GM19239 (cell line): ENCODE measurements around the gene FERMT3.
A peak's percentile ranks its signal among the peaks of the same experiment; 100 is the strongest.
"Not testable (repeated sequence)": the region's sequence is repeated elsewhere in the genome, so short reads cannot be mapped to it uniquely, and the experiment has no call there.

Experiments
- DNase-seq: peaks from one replicate; pipeline ENCODE4 v3.0.0; 2011; ENCODE audit warnings: low spot score; ENCODE audit not compliant: insufficient read length
- FAIRE-seq: peaks from 2 replicates; lab custom pipeline; 2011; peaks lifted over from hg19 to GRCh38; lab: Jason Lieb, UNC

The FERMT3 gene

DNA sequence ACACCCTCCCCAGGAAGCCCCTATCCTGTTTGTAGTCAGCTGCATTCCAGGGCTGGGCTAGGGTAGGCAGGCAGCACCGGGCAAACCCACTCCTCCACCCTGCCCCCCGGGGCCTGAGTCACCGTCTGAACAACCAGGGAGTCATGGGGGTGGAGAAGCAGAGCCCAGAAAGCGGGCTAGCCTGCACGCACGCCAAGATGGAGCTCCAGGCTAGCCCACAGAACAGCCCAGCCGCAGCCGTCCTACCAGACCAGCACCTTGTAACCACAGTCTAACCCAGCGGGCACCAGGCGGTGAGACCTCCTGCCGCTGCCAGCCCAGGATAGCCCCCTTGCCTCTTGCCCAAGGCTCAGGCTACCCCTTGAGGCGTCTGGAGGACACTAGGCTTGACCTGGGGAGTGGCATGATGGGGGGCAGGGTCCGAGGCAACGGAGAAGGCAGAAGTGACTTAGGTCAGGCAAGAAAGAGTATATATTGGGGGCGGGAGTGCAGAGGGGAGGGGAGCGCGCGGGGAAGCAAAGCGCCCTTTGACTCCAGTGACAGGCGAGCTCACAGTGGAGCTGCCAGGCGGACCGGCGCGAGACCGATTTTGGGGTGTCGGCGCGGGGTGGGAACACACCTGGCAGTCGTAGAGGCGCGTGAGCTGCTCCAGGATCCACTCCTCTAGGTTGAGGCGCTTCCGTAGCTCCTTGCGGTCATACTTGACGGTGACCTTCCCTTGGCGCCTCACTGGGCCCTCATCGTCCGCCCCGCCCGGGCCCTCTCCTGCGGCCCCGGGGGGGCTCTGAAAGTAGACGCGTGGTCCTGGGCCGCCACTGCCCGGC is 39.5 kb downstream of the FERMT3 start:
- FAIRE-seq (no peak), DNase-seq (no peak)

DNA sequence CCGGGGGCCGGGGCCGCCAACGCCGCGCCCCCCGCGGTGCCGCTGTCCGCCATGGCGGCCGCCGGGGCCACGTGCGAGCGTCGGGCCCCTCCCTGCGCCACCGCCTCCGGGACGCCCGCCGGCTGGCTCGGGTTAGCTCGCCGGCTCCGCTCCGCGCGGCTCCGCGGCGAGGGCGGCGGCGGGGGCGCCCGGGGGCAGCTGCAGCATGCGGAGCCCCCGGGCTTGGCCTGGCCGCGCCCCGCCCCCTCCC is 40.0 kb downstream of the FERMT3 start:
- DNase-seq, FAIRE-seq: not testable (repeated sequence)

DNA sequence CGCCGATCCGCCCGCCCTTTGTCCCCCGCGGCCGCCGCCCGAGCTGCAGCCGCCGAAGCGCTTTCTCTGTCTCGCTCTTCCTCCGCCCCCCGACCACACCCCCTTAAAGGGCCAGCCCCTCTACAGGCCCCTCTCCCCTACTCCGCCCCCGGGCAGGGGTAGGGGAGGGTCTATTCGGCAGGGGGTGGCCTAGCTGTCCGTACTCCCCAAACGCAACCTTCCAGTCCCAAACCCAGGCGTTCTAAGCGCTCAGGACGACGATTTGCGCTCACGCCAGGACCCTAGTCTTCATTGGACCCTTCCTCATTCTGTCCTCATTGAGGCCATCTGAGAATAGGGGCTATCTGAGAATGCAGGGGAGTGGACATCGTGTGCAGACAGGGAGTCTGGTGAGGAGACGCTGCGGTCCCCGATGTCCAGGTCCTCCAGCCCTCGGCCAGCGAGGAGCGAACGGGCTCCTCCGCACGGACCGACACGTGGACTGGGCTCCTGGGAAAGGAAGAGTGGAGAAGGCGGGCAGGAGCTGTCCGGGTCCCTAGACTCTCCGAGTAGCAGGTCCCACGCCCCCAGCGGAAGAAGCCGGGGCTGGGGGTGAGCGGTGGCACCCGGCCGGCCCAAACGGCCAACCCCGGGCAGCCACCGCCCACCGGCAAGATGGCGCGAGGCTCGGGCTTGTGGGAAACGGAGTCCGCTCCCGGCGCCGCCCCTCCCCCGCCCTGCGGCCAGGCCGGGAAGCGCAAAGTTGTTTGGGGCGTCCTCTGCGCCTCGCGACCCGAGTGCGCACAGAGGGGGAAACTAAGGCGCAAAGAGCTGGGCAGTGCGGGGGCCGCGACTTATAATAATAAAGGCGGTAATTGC is 40.6 kb downstream of the FERMT3 start, which contains the start of gene PPP1R14B:
TSS of gene PPP1R14B (minus strand) at position 73 of the 858 bp plus-strand sequence. CDS start 270 bp downstream, outside the sequence.
- no peak for FAIRE-seq
- DNase-seq = peak; percentile 88

DNA sequence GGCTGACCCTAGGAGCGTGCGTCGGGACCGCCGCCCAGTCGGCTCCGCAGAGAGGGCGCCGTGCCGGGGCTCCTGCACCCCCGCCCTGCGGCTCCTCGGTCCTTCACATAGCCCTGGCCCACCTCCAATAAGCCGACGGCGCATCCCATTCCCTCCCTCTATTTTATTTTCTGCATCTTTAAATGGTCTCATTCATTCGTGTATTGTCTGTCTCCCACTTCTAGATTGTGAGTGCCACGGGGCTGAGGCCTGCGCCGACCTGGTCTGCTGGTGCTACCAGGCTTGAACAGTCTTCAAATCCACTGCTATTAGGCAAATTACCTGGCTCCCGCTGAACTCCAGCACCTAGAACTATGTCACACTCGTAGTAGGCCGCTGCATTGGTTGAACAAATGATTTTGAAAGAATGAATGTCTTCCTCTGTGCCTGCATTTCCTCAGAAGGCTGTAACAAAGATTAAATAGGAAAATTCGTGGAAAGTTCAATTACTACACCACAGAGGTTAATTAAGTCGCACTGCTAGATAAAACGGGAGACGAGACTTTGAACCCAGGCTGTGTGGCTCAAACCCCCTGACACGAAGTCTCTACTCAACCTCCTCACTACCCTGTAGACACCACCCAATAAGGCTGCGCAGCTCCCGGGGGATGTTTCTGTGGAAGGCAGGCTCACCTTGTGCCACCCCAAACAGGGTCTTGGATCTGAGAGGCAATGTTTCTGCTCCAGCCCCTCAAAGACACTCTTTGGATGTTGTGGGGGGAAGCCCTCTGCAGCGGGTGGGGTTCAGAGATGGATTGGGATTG is 41.4 kb downstream of the FERMT3 start:
- no peak for FAIRE-seq

DNA sequence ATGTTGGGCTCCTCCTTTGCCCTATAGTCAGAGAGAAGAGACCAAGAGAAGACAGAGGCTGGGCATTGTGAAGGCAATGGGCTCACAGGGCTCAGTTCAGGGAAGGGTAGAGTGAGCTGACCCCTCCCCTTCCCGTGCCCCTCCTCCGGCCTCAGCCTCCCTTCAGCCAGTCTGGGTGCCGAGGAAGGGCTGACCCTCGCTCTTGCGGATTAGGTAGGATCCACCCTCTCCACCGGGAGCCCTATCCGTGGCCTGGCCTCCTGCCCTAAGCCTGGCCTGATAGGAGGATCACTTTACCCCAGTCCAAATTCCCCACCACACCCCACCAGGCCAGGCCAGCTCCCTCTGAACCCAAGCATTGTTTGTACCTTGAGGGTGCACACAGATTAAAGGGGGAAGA is 42.1 kb downstream of the FERMT3 start:
- no peak for FAIRE-seq
- DNase-seq = no peak

More for the DNA sequence above, 41.4 kb downstream of the FERMT3 start:
- no peak for DNase-seq

DNA sequence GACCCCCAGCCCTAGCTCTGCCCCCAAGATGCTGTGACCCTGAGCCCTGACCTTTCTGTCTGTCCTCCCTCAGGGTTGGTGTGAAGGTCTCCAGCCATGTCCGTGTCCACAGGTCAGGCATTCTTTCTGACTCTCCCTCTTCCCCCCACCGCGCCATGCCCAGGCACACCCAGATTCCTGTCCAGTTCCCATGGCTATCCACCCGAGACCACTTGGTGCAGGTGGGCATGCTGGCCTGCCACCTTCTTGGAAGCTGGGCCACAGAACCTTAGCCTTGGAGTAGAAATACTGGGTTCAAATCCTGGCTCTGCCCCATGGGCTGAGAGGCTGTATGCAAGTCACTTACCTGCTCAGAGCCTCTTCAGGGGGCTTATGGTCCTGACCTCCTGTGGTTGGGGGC is 42.5 kb downstream of the FERMT3 start:
- FAIRE-seq (no peak), DNase-seq (no peak)

DNA sequence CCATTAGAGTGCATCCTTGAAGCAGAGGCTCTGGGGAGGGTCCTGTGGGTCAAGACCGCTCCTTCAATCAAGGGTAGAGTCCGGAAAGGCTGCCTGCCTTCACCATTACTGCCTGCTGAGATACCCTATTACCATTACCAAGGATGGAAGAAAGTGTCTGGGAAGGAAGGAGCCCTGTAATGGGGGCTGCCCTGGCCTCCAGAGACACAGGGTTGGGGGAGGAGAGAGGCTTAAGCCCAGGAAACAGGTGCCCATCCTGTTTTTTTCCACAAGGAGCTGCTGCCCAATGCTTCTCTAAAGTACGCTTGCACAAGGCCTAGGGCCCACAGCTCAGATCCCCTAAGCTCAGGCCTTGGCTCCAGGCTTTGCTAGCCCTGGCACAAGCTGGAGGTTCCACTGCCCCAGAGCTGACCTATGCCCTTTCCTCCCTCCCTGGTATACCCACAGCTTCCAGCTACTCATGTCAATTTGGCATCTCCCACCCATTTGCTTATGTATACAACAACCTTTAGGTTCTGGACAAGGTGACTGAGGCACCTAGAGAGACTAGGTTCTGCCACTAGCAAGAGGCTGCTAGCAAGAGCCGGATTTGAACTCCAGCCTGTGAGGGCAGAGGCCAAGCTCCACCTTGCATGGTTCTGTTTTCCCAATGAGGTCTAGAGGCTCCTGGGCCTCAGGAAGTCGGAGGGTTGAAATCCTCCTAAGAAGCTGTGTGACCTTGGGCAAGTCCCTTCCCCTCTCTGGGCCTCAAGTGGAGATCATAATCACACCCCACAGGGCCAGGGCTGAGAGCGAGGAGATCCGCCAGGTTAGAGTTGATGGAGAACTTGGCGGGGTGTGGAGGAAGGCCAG is 43.3 kb downstream of the FERMT3 start:
- FAIRE-seq = no peak
- DNase-seq = no peak

DNA sequence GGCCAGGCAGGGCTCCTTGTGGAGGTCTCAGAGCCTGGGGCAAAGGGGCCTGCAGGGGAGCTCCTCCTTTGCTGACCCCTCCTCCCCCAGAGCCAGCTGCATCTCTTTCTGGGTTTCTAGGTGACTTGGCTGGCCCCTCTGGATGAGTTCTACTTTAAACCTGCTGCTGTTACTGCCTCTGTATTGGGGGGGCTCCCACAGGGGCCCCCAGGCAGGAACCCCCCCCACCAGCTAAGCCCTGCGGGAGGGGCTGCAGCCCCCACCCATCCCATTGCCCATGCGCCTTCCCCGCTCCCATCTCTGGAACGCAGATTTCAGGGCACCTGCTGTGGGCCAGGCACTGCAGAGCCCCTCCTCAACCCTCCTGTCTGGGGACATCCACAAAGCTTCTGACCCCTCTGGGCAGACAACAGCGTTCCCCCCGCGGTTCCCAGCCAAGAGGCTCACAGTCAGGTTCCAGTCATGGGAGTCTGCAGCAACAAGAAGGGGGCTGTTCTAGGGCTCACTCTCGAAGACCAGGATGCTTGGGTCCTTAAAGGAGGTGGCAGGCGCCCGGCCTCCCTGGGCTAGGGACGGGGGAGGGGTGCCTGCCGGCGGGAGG is 44.0 kb downstream of the FERMT3 start:
- DNase-seq (no peak), FAIRE-seq (no peak)

DNA sequence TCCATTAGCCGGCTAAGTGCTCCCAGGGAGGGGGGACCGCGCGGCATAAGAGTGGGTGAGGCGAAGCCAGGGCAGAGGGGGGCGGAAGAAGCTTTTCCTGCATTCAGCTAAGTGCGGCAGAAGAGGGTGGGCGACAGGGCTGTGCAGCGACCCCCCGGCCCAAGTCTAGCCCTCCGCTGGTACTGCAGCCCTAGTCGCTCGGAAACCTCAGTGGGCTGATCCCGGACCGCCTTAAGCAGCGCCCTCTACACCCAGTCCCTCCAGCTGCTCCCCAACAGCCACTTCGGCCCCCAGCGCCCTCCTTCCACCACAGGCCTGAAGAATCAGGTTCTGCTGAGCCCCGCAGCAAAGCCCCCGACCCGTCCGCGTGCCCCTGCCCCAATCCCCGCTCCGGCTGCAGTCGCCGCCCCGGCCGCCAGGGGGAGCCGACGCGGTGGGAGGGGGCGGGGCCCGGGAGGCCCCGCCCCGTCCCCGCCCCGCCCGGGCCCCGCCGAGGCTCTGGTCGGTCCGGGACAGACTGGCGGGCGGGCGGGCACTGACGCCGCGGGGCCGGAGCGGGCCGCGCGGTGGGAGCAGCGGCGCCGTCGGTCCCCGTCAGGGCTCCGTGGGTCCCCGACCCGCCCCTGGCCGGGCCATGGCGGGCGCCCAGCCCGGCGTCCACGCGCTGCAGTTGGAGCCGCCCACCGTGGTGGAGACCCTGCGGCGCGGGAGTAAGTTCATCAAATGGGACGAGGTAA is 44.7 kb downstream of the FERMT3 start, which contains the start of gene PLCB3:
TSS of gene PLCB3 (plus strand) at position 515 of the 737 bp plus-strand sequence. CDS start at position 635, 120 bp downstream.
- FAIRE-seq (no peak), DNase-seq (peak; percentile 91)

DNA sequence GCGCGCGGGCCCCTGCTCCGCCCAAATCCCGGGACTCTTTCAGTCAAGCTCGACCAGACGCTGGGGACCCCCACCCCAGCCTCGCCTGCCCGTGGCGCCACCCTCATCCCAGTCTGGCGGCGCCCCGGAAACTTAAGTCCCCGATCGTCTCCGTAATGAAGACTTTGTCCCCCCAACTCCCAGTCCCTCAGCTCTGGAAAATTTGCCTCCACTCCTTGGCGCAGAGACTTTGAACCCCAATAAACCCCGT is 45.2 kb downstream of the FERMT3 start:
- DNase-seq (no peak), FAIRE-seq (no peak)

DNA sequence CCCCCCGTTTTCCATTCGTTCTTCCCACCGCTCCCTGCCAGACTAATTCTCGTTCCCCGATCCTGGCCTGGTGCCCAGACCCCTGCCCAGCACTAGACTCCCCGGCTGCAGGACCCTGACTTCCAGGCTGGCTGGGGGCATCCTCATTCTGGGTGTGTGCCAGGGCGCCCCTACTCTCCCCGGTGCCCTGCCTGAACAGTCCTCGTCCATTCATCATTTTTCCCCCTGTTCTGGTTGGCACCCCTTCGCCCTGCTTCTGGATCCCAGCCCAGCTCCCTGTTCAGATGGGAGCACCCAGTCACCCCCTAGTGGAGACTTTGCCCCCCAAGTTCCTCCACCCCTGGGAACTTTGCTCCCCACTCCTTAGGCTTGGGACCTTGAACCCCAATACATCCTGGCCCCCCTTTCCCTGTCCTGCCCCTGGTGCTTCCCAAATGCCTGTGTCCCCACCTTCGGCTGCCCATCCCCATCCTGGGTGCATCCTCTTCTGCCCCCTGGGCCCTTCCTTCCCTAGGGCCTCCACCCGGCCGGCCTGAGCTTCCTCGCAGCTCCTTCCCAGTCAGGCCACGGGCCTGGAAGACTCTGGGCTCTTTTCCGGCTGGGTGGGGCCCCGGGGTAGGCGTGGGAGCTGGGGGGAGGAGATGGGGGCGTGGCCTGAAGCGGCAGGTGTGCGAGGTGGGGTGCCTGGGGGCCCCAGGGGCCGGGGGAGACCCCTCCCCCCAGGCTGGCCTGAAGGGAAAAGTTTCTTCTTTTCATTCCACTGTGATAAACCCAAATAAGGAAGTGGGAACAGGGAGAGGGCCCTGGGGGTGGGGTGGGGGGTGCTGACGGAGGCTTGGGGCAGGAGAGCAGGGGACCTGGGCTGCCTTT is 45.7 kb downstream of the FERMT3 start:
- FAIRE-seq (no peak), DNase-seq (peak; percentile 63)

DNA sequence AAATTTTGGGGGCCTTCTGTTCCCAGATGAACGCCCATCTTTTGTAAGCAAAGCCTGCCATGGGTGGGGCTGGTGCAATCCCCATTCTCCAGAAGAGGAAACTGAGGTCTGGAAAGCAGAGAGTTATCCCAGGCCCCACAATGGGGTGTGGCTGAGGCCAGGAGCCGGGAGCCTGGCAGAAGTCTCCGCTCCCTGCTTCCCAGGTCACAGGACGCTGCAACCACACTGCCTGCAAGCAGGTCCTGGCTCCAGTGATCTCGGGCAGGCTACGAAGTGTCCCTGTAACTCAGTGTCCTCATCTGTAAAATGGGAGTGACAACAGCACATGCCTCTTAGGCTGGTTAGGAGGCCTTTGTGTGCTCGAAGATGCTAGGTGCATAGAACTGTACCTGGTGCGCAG is 46.5 kb downstream of the FERMT3 start:
- FAIRE-seq (no peak), DNase-seq (no peak)

DNA sequence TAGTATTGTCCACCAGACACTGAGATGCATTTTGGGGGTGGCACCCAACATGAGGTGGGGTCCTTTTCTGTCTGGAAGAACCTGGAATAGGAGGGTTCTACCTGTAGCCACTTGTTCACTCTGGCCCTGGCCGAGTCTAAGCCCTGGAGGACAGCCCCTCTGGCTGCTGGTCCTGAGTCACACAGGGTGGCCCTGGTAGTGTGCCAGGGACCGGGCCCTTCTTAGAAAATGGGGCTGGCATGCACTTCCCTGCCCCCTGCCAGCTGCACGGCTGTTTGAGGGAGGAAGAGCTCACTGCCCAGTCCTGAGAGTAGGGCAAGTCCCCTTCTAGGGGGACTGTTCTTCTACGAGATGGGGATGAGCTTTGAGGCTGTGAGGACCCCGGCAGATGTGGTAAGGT is 47.0 kb downstream of the FERMT3 start:
- no peak for DNase-seq
- FAIRE-seq = no peak

DNA sequence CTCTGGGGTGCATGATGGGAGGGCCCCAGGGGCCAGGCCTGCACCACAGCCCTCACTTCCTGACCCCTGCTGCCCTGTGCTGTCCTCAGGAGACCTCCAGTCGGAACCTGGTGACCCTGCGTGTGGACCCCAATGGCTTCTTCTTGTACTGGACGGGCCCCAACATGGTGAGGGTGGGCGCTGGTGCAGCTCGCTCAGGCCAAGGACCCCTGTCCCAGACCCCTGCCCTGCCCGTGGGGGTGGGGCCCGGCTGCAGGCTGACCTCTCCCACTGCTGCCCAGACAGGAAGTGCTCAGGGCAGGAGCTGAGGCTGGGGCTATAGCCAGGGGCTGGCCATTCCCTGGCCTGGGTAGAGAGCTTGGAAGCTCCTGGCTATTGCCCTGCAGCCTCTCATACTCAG is 47.8 kb downstream of the FERMT3 start:
- FAIRE-seq = no peak
- no peak for DNase-seq

DNA sequence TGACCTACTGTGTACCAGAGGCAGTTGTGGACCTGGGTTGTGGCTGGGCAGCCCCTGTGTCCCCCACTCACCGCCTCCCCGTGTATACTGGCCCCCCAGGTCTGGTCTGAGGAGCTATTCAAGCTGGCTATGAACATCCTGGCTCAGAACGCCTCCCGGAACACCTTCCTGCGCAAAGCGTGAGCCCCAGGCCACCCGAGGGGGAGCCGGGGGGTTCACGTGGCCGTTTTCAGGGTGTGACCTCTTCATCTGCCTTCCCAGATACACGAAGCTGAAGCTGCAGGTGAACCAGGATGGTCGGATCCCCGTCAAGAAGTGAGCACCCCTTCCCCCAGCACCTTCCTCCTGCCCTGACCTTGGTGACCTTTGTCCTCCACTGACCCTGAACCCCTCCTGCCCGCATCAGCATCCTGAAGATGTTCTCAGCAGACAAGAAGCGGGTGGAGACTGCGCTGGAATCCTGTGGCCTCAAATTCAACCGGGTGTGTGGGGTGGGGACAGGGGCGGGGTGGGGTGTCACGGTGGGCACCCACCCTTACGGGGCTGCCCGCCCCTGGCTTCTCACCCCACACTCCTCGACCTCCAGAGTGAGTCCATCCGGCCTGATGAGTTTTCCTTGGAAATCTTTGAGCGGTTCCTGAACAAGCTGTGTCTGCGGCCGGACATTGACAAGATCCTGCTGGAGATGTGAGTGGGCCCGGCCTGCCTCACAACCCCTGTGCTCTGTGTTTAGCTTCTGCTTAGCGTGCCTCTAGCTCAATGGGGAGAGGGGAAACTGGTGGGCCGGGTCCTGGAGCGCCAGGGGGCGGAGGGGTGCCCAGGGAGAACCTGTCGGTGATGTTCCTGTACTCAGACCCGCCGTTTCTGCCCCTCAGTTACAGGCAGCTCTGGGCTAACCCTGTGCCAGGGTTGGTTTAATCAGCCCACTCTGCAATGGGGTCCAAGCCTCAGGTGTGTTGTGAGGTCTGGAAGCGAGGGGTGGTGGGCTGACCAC is 48.9 kb downstream of the FERMT3 start:
- FAIRE-seq = no peak
- DNase-seq = no peak

DNA sequence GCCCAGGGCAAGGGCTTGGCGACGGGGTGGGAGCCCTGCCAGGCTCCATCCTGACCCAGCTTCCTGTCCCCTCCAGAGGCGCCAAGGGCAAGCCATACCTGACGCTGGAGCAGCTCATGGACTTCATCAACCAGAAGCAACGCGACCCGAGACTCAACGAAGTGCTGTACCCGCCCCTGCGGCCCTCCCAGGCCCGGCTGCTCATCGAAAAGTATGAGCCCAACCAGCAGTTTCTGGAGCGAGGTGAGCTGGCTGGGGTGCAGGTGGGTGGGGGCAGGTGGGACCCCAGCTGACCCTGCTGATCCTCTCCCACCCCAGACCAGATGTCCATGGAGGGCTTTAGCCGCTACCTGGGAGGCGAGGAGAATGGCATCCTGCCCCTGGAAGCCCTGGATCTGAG is 49.8 kb downstream of the FERMT3 start:
- FAIRE-seq (no peak), DNase-seq (no peak)

DNA sequence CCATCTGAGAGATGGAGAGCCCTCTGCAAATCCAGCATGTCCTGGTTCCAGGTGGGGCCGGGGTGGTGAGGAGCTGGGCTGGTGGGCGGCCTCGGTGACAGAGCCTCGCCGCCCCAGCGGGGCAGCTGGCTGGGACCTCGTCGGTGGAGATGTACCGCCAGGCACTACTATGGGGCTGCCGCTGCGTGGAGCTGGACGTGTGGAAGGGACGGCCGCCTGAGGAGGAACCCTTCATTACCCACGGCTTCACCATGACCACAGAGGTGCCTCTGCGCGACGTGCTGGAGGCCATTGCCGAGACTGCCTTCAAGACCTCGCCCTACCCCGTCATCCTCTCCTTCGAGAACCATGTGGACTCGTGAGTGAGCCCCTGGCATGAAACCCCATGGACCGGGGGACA is 51.8 kb downstream of the FERMT3 start:
- no peak for DNase-seq
- no peak for FAIRE-seq
